DND-41 (cell line): Measurements from ENCODE around the gene RNF213.

ENCODE experiments used
- EZH2 ChIP-seq: IDR thresholded peaks from 3 replicates; pipeline ENCODE4 v1.6.1; 2012; ENCODE audit warnings: borderline replicate concordance, low read depth, mild to moderate bottlenecking, moderate library complexity, low read length, inconsistent platforms; ENCODE audit not compliant: severe bottlenecking
- TF ChIP-seq, protein P1 (sequence below): IDR thresholded peaks from 2 replicates; pipeline ENCODE4 v1.5.1; 2012; ENCODE audit warnings: borderline replicate concordance, low read length, moderate library complexity, mild to moderate bottlenecking; ENCODE audit not compliant: poor library complexity, severe bottlenecking; ENCODE audit errors: extremely low read depth

DNA sequence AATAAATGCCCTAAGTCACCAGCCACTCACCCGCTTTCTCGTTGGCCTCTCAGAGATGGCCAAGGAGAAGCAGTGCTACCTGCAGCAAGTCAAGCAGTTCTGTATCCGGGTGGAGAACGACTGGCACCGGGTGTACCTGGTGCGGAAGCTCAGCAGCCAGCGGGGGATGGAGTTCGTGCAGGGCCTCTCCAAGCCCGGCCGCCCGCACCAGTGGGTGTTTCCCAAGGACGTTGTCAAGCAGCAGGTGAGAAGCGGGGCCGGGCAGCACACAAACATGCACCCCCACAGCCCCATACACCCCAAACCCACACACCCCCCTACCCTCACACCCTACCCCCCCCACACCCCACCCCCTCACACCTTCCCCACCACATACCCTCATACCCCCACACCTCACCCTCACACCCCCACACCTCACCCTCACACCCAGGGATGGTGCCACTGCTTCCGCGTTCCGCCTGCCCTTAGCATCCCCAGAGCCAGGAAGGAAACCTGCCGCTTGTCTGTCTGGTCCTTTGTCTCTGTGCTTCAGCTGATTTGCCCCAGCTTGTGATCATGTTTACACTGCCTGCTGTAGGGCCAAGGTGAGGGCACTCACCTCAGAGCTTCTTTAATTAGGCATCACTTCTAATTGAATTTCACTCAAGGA, 112.4 kb downstream of the RNF213 start:
- TF ChIP-seq, protein P1, sequence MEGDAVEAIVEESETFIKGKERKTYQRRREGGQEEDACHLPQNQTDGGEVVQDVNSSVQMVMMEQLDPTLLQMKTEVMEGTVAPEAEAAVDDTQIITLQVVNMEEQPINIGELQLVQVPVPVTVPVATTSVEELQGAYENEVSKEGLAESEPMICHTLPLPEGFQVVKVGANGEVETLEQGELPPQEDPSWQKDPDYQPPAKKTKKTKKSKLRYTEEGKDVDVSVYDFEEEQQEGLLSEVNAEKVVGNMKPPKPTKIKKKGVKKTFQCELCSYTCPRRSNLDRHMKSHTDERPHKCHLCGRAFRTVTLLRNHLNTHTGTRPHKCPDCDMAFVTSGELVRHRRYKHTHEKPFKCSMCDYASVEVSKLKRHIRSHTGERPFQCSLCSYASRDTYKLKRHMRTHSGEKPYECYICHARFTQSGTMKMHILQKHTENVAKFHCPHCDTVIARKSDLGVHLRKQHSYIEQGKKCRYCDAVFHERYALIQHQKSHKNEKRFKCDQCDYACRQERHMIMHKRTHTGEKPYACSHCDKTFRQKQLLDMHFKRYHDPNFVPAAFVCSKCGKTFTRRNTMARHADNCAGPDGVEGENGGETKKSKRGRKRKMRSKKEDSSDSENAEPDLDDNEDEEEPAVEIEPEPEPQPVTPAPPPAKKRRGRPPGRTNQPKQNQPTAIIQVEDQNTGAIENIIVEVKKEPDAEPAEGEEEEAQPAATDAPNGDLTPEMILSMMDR = no peak
- TF ChIP-seq EZH2 = no peak
